COR-L47 (cell line): Measurements from ENCODE around the gene HELZ.
"Not testable (repeated sequence)": the region's sequence is repeated elsewhere in the genome, so short reads cannot be mapped to it uniquely, and the experiment has no call there.

Source experiments
- DNase-seq: peaks from one replicate; lab custom pipeline; 2025; lab: John Stamatoyannopoulos, UW

The HELZ gene

DNA sequence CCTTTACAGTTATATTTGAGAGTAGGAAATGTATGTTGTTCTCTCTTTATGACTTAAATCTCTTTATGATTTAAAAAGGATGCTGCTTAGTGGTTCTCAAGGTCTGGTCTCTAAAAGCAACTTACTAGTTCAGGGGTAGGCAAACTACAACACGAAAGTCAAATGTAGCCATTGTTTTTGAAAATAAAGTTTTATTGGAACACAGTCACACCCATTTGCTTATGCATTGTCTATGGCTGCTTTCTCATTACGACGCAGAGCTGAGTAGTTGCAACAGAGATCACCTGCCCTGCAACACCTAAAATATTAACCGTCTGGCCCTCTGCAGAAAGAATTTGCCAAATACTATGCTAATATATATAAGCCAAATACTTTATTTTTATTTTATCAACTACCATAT is 58.2 kb downstream of the HELZ start:
- DNase-seq, result no peak

DNA sequence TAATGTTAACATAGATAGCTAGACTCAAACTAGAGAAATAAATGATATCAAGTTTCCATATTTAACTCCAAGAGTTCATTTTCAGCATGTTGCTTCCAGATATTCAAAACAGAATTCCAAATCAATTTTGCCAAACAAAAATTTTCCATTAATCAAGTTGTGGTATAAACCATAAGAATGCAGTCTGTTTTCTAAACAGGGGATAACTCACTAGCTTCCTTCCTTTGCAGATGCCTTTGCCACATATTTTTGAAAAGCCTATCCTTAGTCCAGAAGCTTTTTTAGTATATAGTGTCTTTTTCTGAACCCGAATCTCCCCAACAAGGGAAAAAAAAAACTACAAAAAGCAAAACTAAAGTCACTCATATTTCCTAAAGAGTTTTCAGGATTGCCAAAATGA is 61.5 kb downstream of the HELZ start:
- no peak for DNase-seq

DNA sequence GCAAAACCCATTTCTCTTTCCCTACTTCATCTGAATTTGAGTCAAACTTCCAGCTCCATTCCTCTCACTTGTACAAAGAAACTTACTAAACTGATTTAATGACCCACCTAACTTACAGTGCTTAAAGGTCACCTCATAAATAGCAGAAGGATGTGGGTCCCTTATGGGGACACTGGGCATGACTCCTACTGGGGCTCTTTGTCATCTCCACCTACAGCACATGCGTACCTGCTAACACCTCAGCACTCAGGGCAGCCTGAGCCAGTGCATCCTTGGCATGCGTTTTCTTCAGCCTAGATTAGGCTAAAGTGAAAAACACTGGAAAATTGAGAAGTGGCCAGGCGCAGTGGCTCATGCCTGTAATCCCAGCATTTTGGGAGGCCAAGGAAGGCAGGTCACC is 63.2 kb downstream of the HELZ start:
- DNase-seq, result no peak

DNA sequence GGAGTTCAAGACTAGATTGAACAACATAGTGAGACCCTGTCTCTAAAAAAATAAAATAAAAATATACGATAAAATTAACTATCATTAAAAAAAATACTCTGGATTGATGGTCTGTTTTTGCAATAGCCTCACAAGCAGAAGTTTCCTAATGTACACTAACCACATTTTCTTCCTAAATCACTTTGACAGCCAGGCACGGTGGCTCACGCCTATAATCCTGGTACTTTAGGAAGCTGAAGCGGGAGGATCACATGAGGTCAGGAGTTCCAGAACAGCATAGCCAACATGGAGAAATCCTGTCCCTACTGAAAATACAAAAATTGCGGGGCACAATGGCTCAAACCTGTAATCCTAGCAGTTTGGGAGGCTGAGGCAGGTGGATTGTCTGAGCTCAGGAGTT is 64.7 kb downstream of the HELZ start:
- DNase-seq, result no peak

DNA sequence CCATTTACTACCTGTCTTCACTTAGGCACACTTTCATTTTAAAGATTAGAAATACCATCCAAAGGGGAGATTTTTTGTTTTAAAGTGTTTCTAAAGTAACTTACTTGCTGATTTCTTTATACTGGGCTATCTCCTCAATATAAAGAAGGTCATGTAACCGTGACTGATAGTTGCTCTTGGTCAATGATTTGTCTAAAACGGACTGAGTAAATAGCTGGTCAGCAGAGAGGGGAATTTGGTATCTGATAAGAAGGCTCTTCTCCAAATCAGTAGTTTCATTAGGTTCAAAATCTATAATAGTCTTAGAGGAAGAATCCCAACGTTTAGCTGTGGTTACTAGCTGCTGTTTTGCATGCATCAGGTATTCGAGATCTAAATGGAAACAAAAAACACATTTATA is 66.4 kb downstream of the HELZ start:
- no peak for DNase-seq

DNA sequence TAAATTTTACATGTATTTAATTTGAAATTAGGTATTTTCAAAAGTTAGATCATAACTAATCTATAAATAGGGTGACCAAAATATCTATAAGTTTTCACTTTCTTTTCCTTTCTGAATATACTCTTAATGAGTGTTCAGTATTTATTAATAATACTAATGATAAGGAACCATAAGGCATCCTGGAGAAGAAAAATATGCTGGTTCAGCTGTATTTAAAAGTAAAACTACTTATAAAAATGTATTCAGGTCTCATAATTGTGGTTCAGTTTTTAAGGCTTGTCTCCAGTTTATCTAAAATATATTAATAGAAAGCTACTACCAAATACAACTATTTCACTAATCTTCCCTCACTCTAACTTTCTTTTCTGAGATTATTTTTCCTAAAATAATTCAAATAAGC is 67.3 kb downstream of the HELZ start:
- no peak for DNase-seq

DNA sequence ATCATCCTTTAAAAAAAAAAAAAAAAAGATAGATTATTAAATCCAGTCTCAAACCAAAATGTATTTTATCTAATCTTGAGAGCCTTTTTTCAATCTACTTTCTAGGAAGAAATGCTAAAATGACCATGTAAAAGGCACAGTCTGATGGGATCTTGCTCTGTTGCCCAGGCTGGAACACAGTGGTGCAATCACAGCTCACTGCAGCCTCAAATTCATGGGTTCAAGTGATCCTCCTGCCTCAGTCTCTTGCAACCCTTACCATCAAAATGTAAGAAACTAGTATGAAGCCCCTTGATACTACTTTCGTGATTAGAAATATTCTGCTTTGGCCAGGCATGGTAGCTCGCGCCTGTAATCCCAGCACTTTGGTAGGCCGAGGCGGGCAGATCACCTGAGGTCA is 70.8 kb downstream of the HELZ start:
- no peak for DNase-seq

DNA sequence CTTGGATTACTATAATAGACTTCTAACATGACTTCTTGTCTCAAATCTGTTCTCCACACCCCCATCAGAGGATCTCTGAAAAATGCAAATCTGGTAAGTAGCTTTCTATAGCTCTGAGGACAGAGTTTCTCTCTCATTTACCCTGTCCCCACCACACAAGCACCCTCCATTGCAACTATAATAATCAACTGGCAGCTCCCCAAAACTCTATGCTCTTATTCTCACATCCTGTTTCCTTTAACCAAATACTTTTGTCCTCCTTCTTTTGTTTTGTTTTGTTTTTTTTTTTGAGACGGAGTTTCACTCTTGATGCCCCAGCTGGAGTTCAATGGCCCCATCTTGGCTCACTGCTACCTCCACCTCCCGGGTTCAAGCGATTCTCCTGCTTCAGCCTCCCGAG is 73.4 kb downstream of the HELZ start:
- no peak for DNase-seq

DNA sequence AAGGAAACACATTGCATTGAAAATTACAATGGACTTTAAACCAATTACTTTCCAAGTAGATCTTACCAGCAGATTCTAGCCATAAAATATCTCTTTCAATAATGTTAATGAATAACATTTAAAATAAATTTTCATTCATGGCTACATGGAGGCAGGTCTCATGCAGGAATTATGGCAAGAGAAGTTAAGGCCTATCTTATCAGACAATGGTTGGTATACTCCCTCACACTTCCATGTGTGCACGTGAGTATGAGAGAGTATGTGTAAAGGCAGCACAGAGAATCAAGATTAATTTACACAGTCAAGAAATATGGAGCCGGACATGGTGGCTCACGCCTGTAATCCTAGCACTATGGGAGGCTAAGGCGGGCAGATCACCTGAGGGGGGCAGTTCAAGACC is 76.5 kb downstream of the HELZ start:
- DNase-seq, result no peak

DNA sequence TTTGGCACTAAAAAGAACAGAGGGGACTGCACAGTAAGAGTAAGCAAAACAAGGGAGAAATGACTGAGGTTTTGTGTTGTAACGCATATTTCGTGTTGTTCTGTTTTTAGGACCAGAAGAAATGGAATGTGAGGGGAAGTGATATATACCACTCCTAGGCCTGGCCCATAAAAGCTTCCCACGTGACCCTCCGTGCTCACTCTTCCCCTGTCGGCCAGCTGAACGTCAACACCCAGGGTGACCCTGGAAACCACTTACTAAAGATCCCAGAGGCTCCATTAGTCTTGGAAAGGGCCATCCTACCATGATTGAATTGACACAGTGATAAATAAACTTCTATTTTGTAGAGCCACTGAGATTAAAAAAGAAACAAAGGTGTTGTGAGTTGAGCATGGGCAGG is 79.8 kb downstream of the HELZ start:
- DNase-seq, result no peak

DNA sequence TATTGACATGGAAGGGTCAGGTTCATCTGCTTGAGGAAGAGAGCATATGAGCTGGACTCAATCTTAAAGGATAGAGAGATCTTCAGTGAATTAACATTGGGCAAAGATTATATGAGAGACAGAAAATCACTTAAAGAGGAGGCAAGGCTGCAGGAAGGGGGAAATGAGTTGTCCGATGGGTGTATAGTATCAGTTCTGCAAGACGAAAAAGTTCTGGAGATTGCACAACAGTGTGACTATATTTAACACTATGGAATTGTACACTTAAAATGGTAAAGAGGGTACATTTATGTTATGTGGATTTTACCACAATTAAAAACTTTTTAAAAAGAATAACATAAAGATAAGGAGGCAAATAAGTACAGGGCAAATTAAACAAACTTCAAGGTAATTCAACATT is 80.7 kb downstream of the HELZ start:
- DNase-seq, result no peak

DNA sequence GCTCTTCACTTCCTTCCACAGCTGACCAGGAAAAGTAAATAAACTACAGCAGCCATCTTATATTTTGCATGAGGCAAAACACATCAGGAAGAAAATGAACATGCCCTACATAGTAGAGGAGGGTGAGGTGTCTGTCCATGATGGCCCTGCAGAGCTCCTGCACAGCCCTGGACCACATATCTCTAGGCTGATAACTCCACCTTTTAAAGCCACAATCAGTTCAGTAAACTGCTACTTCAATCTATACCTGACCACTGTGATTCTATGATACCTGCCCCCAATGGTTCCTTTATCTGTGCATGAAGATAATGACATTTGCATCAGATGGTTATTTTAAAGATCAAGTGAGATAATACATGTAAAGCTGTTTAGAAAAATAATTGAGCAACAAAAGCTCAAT is 82.2 kb downstream of the HELZ start:
- no peak for DNase-seq

DNA sequence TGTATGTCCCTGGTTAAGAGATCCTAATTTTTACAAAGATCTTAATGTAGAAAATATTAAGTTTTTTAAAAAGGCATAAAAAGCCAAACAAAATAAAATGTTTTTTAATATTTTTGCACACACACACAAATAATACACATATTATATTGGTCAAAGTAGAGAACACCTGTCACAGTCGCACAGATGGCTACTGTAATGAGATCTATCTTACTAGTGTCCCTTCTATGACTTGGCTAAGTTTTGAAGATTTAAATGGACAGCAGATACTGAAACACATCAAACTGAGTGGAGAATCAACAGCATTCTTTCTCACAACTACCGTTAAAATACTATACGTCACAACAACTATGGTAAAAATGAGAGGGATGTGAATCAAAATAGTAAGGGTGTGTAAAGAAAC is 83.4 kb downstream of the HELZ start:
- no peak for DNase-seq

DNA sequence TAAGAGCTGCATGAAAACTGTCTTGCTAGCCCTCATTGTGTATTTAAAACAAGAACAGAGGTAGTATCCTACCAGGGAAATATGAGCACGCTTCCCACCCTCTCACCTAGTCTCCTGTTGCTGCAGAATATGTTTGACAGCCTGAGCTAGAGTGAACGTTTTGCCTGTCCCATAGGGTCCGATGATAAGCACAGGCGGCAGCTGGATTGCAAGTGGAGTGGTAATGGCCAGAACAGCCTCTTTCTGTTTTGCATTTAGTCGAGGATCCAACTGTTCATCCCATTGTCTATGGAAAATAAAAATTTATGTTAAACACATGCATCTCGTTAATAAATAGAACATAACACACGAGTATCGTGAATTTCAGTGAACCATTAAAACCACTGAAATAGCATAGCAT is 84.2 kb downstream of the HELZ start:
- DNase-seq, result no peak

DNA sequence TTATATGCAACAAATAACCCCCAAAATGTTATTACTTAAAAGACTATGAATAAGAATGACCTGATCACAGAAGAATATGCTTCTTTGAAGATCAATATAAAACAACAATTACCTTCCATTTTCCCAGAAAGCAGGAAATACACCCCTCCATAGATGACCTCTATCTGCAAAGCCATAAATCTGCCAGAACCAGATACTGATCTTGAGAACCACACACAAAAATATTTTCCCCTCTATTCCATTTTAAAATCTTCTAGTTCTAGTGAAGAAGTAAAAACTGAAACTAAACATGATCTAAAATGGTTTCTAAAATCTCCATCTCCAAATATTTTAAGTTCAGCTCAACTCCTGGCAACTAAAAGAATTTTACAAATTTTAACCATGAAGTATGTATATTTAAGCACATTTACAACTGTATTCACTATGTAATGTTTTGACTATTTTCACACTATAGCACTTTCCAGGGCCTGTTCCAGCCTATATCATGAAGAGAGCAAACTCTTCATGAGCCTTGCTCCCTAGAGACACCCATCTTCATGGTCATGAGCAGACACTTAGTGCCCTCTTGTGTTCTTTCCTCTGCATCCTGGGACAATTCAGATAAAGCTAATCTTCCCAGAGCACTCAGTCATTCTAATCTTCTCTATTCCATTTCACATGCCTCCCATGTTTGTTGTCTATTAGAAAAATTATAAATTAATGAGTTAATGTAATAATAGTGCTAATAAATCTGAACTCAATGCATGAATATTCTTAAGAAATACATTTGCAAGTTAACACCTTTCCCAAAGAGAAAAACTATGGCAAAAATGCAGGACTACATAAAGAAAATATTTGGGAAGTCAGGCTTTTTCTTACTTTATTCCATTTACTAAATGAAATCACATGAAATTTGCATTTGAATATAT is 87.0 kb downstream of the HELZ start:
- peak; percentile 32 for DNase-seq

DNA sequence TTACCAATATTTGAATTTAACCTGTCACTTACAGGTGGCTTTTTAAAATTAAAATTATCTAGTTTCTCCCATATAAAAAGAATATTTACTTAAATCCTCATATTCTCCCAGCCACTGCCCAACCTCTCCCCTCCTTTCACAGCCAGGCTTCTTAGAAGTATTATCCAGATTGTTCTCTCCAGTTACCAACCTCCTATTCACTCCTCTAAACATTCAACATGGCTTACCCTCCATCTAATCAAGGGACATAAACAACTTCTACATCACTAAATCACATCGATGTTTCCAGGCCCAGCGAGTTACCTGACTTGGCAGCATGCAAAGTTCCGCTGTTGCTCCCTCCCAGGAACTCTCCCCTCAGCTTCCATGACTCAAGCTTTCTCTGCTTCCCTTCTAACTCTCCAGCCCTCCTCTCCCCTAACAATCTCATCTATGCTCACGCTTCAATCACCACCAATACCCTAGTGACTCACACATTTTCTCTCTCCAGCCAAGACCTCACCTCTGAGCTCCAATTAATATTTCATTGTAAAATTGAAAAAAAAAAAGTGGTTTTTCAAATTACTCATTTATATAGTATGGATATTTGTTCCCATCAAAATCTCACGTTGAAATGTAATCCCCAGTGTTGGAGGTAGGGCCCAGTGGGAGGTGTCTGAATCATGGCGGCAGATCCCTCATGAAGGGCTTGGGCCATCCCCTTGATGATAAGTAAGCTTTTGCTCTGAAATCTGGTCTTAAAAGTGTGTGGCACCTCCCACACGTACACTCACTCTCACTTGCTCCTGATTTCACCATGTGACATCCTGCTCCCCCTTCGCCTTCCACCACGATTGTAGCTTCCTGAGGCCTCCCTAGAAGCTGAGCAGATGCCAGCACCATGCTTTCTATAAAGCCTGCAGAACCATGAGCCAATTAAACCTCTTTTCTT is 88.5 kb downstream of the HELZ start:
- no peak for DNase-seq

DNA sequence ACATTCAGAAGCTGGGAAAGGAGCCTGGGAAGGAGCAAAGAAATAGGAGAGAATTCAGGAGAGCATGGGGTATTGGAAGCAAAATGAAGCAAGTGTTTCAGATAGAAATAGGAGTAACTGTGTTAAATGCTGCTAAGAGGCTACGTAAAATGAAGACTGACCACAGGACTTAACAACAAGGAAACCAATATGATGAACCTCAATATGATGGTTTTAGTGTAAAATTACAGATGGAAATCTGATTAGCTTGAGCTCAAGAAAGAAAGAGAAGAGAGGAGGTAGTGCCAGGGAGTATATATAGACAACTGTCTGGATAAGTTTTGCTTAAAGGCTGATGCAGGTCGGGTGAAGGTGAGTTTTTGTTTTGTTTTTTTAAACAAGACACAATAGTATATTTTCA is 92.2 kb downstream of the HELZ start:
- DNase-seq, result no peak

DNA sequence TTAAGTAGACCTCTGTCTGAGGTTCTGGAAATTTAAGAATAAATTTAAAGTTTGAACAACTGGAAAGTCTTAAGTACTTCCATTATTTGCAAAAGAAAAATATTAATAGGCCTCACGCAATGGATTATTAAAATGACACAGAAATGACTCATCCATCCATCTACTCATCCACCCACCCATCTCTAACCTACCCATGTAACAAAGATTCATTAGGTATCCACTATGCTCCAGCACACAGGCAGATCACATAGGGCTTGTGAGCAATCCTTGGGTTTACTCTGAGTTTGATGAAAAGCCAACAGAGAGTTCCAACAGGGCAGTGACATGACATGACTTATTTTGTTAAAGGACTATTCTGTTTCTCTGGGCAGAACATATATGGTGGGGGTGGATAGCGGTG is 93.3 kb downstream of the HELZ start:
- no peak for DNase-seq

DNA sequence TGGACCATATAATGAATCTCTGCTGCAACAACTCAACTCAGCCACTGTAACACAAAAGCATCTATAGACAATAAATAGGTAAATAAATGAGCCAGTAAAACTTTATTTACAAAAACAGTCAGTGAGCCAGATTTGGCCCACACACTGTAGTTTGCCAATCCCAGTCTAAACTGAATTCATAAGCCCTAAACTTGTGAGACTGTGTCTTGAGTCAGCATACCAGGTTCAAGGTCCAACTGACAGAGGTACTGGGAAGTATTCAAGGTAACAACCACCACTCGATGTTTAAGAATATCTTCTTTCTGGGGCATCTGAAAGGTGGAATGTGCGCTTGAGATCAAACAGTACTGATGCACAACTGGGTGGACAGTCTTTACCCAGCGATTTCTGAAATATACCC is 94.2 kb downstream of the HELZ start:
- no peak for DNase-seq

DNA sequence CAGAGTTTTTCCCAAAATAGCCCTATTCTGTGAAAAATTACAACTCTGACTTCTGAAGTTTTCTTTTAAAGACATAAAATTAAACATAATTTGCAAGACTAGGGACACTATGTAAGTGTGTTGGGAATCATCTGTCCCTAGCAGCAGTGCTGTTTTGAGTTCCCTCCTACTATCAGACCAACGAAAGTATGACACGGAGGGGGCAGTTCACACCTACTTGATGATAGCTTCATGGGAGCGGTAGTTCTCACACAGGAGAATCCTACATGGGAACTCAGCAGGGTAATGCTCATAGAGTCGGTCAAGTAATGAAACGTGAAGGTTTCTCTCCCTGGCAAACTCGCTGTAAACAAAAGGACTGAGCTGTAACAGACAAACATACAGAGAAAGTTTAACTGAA is 96.6 kb downstream of the HELZ start:
- DNase-seq, result no peak

DNA sequence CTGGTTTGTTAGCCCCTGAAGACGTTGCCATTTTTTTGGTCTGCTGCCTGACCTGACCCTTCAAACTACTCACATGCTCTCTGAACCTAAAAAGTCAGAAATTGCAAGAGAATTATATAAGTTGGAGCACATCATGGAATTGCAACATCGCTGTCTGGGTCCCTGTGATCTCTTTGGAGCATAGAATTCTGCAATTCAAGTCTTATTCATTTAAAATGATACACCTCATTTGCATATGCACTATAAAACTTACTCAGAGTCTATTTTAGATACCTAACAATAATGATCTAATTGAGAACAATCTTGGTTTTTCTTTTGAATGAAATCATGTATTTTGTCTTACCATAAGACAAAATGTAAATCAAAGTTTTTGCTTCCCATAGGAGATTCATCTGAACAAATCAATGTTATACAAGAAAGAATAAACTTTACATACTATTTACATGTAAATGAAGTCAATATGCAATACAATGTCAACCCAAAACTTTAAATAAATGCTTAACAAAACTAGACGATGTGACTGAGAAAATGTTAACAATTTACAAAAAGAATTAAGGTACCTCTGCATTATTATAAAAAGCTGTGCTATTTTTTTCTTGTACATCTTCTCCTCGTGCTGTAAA is 99.7 kb downstream of the HELZ start:
- DNase-seq, result no peak

DNA sequence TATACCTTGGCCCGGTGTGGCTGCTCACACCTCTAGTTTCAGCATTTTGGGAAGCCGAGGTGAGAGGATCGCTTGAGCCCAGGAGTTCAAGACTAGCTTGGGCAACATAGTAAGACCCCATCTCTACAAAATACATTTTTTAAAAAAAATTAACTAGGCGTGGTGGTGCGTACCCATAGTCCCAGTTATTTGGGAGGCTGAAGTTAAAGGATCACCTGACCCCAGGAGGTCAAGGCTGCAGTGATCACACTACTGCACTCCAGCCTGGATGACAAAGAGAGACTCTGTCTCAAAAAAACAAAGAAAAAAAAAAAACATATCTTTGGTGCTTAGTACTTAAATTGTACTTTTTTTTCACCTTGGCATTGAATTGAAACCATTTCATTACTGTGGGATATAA is 101.7 kb downstream of the HELZ start:
- no peak for DNase-seq

DNA sequence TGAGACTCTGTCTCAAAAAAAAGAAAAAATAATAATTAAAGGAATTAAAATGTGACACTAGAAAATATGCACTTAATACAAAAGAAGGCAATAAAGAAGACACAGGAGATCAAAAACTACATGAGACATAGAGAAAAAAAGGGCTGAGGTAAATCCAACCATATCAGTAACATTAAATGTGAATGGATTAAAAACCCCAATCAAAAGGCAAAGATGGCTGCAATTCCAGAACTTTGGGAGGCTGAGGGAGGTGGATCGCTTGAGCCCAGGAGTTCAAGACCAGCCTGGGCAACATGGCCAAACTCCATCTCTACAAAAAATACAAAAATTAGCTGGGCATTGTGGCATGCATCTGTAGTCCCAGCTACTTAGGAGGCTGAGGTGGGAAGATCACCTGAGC is 103.0 kb downstream of the HELZ start:
- not testable (repeated sequence) for DNase-seq
